Stomach smooth muscle (tissue), 2 donors: ENCODE results near the gene KIF18B.

Source experiments
- H3K27ac ChIP-seq: one replicate; pipeline ENCODE4 v1.7.0; 2013; ENCODE audit warnings: mild to moderate bottlenecking, low read length, inconsistent platforms
- H3K27me3 ChIP-seq, 2 donors: one replicate each; pipeline ENCODE4 v1.7.0; 2013; ENCODE audit warnings: low read length in 2 of 2; ENCODE audit not compliant: insufficient read depth in 2 of 2, control insufficient read depth in 1 of 2
- H3K36me3 ChIP-seq, 2 donors: one replicate each; pipeline ENCODE4 v1.7.0; 2013; ENCODE audit warnings: low read length in 2 of 2; ENCODE audit not compliant: control insufficient read depth in 2 of 2, insufficient read depth in 2 of 2
- H3K4me1 ChIP-seq: one replicate; pipeline ENCODE4 v1.7.0; 2013; ENCODE audit warnings: low read length; ENCODE audit not compliant: control insufficient read depth, insufficient read depth
- H3K4me3 ChIP-seq, 2 donors: one replicate each; pipeline ENCODE4 v1.7.0; 2013; ENCODE audit warnings: low read length in 2 of 2
- H3K9ac ChIP-seq, 2 donors: one replicate each; pipeline ENCODE4 v1.7.0; 2013; ENCODE audit warnings: low read length in 2 of 2, mild to moderate bottlenecking in 1 of 2
- H3K9me3 ChIP-seq, 2 donors: one replicate each; pipeline ENCODE4 v1.7.0; 2013; ENCODE audit warnings: low read length in 2 of 2; ENCODE audit not compliant: control insufficient read depth in 2 of 2
- donor health status: healthy.
- donor health status: Pancreatic carcinoma.

KIF18B gene

GRCh38 chr17:44968225-44969143 lies 20.9 kb upstream of the KIF18B start, which contains the start of gene C1QL1:
TSS of gene C1QL1 (minus strand) at chr17:44968303. CDS start at chr17:44968048, 255 bp downstream.
- Histone ChIP-seq H3K4me3 (peak within 1 kb of the TSS; percentile 79), H3K9ac (peak within 1 kb of the TSS; percentile 62 to 74), H3K9me3 (no peaks in the 10 kb centered on the region), H3K36me3 (no peaks in the 10 kb centered on the region), H3K27me3 (peaks cover 19% of the 10 kb centered on the region in 2 donors), H3K27ac (peak within 1 kb of the TSS; percentile 80), H3K4me1 (peaks cover 44% of the 10 kb centered on the region)

GRCh38 chr17:44967907-44968224 lies 20.3 kb upstream of the KIF18B start:
- Histone ChIP-seq H3K4me1 (peaks cover 44% of the 10 kb centered on the region), H3K9ac (no peak overlapping the region), H3K9me3 (no peaks in the 10 kb centered on the region), H3K27ac (no peak overlapping the region), H3K36me3 (no peaks in the 10 kb centered on the region), H3K4me3 (peak overlapping the region in 1 of 2 donors; percentile 57), H3K27me3 (peaks cover 19% of the 10 kb centered on the region in 2 donors)

DNA sequence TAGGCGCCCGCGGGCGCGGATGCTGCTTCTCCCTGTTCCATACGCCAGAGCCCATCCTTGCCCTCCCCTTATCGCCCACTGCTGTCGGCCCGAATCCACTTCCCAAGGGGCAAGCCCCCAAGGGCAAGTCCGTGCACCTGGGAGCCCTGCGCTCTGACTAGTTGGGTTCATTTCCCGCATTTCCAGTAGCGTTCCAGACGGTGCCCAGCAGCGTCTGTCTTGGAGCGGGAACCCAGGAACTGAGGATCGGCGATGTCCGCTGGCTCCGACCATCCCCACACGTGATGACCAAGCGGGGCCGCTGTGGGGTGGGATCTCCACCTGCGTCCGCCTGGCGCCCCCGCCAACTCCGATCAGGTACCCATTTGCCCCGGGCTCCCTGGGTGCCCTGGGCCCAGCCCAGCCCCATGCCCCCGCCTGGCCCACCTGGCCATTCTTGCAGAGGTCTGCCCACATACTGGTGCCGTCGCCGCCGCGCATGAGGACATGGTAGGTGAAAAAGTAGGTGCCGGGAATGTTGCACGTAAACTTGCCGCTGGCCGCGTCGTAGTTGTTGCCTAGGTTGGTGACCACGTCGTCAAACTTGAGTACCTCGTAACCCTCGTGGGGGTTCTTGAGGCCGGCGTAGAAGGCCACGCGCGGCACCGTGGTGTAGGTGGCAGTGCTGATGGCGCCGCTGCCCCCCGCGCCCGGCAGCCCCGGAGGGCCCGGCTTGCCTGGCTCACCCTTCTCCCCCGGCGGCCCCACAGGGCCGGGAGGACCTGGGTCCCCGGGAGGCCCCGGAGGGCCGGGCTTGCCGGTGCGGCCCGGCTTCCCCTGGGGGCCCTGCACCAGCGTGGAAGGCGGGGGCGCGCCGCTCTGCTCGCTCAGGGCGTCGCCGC lies 19.7 kb upstream of the KIF18B start:
- Histone ChIP-seq H3K36me3 (no peaks in the 10 kb centered on the region), H3K9ac (no peak overlapping the region), H3K27me3 (peaks cover 19% of the 10 kb centered on the region in 2 donors), H3K4me3 (peak overlapping the region in 1 of 2 donors; percentile 57), H3K27ac (no peak overlapping the region), H3K4me1 (peaks cover 44% of the 10 kb centered on the region), H3K9me3 (no peaks in the 10 kb centered on the region)

DNA sequence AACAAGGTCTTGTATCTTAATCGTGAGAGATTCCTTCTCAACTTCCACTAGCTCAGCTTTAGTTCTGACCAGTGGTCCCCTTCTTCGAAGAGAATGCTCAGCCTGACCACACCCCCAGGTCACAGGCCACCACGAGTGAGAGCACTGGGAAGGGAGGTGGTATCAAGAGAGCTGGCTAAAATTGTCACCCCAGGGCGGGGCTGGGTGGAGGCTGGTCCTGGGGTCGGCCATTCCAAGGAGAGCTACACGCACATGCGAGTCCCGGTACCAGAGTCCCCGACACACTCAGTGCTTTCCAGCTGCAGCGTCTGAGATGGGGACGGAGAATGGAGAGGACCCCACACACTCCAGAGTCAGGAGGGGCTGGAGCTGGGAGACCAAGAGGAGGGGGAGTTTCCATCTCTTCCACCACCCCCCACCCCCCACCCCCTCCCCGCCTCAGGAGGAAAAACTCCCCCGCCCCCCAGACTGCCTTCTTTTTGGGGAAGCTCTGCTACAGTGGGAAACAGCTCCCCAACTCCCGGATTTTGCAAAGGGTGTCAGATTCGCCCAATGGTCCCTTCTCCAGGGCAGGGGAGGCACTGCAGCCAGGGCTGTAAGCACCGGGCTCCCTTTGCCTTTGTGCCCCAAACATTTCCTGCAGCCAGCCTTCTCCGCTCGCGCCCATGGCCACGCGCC lies 18.9 kb upstream of the KIF18B start:
- H3K4me1 ChIP-seq, result peaks cover 42% of the 10 kb centered on the region
- H3K36me3 ChIP-seq, result no peaks in the 10 kb centered on the region
- peaks cover 19% of the 10 kb centered on the region in 2 donors for H3K27me3 ChIP-seq

GRCh38 chr17:44965481-44966234 lies 18.1 kb upstream of the KIF18B start:
- peaks cover 19% of the 10 kb centered on the region in 2 donors for H3K27me3 ChIP-seq

More for the DNA sequence above, 18.9 kb upstream of the KIF18B start:
- Histone ChIP-seq H3K9ac (no peak overlapping the region), H3K27ac (no peak overlapping the region), H3K9me3 (no peaks in the 10 kb centered on the region), H3K4me3 (peak overlapping the region in 1 of 2 donors; percentile 57)

DNA sequence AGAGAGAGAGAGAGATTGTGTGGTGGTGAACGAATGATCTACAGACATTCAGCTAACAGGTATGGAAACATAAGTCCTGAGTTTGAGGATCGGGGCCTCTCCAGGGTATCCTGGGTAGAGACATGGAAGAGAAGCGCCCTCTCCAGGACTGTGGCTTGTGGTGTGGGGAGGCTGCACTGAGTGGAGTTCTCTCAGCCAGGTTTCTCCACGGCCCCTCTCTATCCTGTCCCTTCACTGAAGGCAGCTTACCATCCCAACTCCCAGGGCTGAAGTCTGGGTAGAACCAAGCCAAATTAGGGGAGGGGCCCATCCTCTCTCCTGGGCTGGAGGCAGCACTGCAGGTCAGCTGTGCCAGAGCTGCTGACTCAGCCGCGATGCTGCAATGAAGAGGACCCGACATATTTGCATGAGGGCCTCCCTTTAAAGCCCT lies 14.4 kb upstream of the KIF18B start:
- Histone ChIP-seq H3K9me3 (no peaks in the 10 kb centered on the region), H3K27me3 (peaks cover 16 to 18% of the 10 kb centered on the region in 2 donors), H3K36me3 (no peaks in the 10 kb centered on the region), H3K4me3 (no peak overlapping the region), H3K4me1 (peaks cover 8% of the 10 kb centered on the region), H3K27ac (no peak overlapping the region), H3K9ac (no peak overlapping the region)

More at GRCh38 chr17:44965481-44966234, 18.1 kb upstream of the KIF18B start:
- Histone ChIP-seq H3K4me1 (peaks cover 38% of the 10 kb centered on the region), H3K36me3 (no peaks in the 10 kb centered on the region), H3K9me3 (no peaks in the 10 kb centered on the region), H3K4me3 (no peak overlapping the region), H3K9ac (no peak overlapping the region), H3K27ac (no peak overlapping the region)

- Histone ChIP-seq H3K4me1 (peaks cover 4% of the 10 kb centered on the region), H3K36me3 (no peaks in the 10 kb centered on the region), H3K9me3 (no peaks in the 10 kb centered on the region), H3K4me3 (no peak overlapping the region), H3K9ac (no peak overlapping the region), H3K27me3 (peaks cover 7 to 14% of the 10 kb centered on the region in 2 donors), H3K27ac (no peak overlapping the region)
Measured at GRCh38 chr17:44960691-44961090, 13.1 kb upstream of the KIF18B start.

GRCh38 chr17:44959821-44960531 lies 12.4 kb upstream of the KIF18B start:
- no peaks in the 10 kb centered on the region for H3K9me3 ChIP-seq
- H3K9ac ChIP-seq, result no peak overlapping the region
- H3K27ac ChIP-seq, result no peak overlapping the region
- H3K27me3 ChIP-seq, result peaks cover 4 to 9% of the 10 kb centered on the region in 2 donors
- H3K4me3 ChIP-seq, result no peak overlapping the region
- H3K36me3 ChIP-seq, result no peaks in the 10 kb centered on the region
- peaks cover 4% of the 10 kb centered on the region for H3K4me1 ChIP-seq

GRCh38 chr17:44956998-44957981 lies 9.7 kb upstream of the KIF18B start:
- no peaks in the 10 kb centered on the region for H3K36me3 ChIP-seq

More at GRCh38 chr17:44956998-44957981, 9.7 kb upstream of the KIF18B start:
- Histone ChIP-seq H3K4me3 (no peak overlapping the region), H3K9me3 (no peaks in the 10 kb centered on the region), H3K27ac (no peak overlapping the region), H3K9ac (no peak overlapping the region), H3K4me1 (peaks cover 4% of the 10 kb centered on the region), H3K27me3 (peaks cover 4 to 9% of the 10 kb centered on the region in 2 donors)
